OCI-LY3 (cell line): ENCODE measurements around the gene ATXN7L3.

Experiments used
- H2AFZ ChIP-seq: fragments of 200-600, 300-600 bp; shearing (Covaris generic); 2 replicates; pipeline ENCODE4 v1.6.0; 2014; ENCODE audit warnings: antibody characterized with exemption, low read depth, low read length
- H3K27ac ChIP-seq: fragments of 200-600, 300-600 bp; sonication (generic); 2 replicates; pipeline ENCODE4 v1.5.1; 2014; ENCODE audit warnings: mild to moderate bottlenecking, low read length, moderate library complexity, mixed read lengths
- H3K27me3 ChIP-seq: fragments of 200-600, 300-600 bp; sonication (generic); 2 replicates; pipeline ENCODE4 v1.6.1; 2014; ENCODE audit warnings: low read depth, low read length, mixed read lengths
- H3K36me3 ChIP-seq: fragments of 200-600, 300-600 bp; sonication (generic); replicated peaks from 2 replicates; pipeline ENCODE3; 2014; ENCODE audit warnings: low read depth, low read length, mixed read lengths
- H3K4me1 ChIP-seq: fragments of 300-600, 200-600 bp; sonication (generic); 2 replicates; pipeline ENCODE4 v1.6.1; 2014; ENCODE audit warnings: low read length, mixed read lengths
- H3K4me2 ChIP-seq: fragments of 200-600, 300-600 bp; sonication (generic); 2 replicates; pipeline ENCODE4 v1.6.1; 2014; ENCODE audit warnings: low read length, mixed read lengths
- H3K4me3 ChIP-seq: fragments of 300-600, 200-600 bp; sonication (generic); 2 replicates; pipeline ENCODE4 v1.5.1; 2014; ENCODE audit warnings: antibody characterized with exemption, mild to moderate bottlenecking, low read length, moderate library complexity
- H3K79me2 ChIP-seq: fragments of 300-600, 200-600 bp; shearing (Covaris generic); 2 replicates; pipeline ENCODE4 v1.6.1; 2014; ENCODE audit warnings: mild to moderate bottlenecking, low read length, mixed read lengths
- H3K9ac ChIP-seq: fragments of 300-600, 200-600 bp; shearing (Covaris generic); 2 replicates; pipeline ENCODE4 v1.6.0; 2014; ENCODE audit warnings: mild to moderate bottlenecking, low read length, moderate library complexity
- H3K9me3 ChIP-seq: fragments of 200-600, 300-600 bp; shearing (Covaris generic); 2 replicates; pipeline ENCODE4 v1.6.1; 2014; ENCODE audit warnings: low read length, mixed read lengths; ENCODE audit not compliant: insufficient read depth
- H4K20me1 ChIP-seq: fragments of 200-600, 300-600 bp; sonication (generic); 2 replicates; pipeline ENCODE4 v1.6.1; 2016; ENCODE audit warnings: low read length, mixed read lengths; ENCODE audit not compliant: insufficient read depth
- CTCF ChIP-seq: fragments of 200-600, 300-600 bp; sonication (generic); IDR thresholded peaks from 2 replicates; pipeline ENCODE4 v1.5.1; 2014; ENCODE audit warnings: antibody characterized with exemption, low read length, low read depth
- EZH2phosphoT487 ChIP-seq: fragments of 200-600 bp; shearing (Covaris generic); IDR thresholded peaks from 2 replicates; pipeline ENCODE4 v1.6.1; 2018; ENCODE audit warnings: antibody characterized with exemption, mixed run types, low read depth

ATXN7L3 gene

GRCh38 chr17:44207743-44208142 lies 8.1 kb upstream of the ATXN7L3 start:
- no peak overlapping the region for H3K4me2 ChIP-seq
- H3K9ac ChIP-seq: no peak overlapping the region
- no peaks in the 10 kb centered on the region for H3K27me3 ChIP-seq
- no peaks in the 10 kb centered on the region for H3K9me3 ChIP-seq
- H3K4me1 ChIP-seq: peaks cover 33% of the 10 kb centered on the region
- no peak overlapping the region for H3K4me3 ChIP-seq
- no peaks in the 10 kb centered on the region for H4K20me1 ChIP-seq
- H3K79me2 ChIP-seq: peaks cover 5% of the 10 kb centered on the region; the same call in 1 of the 2 replicates
- TF ChIP-seq EZH2phosphoT487 (no peak), CTCF (no peak)
- peaks cover 37% of the 10 kb centered on the region for H3K36me3 ChIP-seq
- no peak overlapping the region for H2AFZ ChIP-seq
- H3K27ac ChIP-seq: no peak overlapping the region

GRCh38 chr17:44207319-44207718 lies 7.6 kb upstream of the ATXN7L3 start:
- Histone ChIP-seq H3K4me2 (no peak overlapping the region), H4K20me1 (no peaks in the 10 kb centered on the region), H3K79me2 (peaks cover 5% of the 10 kb centered on the region; the same call in 1 of the 2 replicates), H2AFZ (no peak overlapping the region), H3K9ac (no peak overlapping the region), H3K9me3 (no peaks in the 10 kb centered on the region), H3K4me3 (no peak overlapping the region), H3K36me3 (peaks cover 35% of the 10 kb centered on the region), H3K27ac (no peak overlapping the region), H3K27me3 (no peaks in the 10 kb centered on the region), H3K4me1 (peaks cover 33% of the 10 kb centered on the region)
- TF ChIP-seq CTCF: no peak
- no peak for TF ChIP-seq EZH2phosphoT487

- Histone ChIP-seq H3K27ac (no peak overlapping the region), H3K36me3 (peaks cover 35% of the 10 kb centered on the region)
Observed at GRCh38 chr17:44206825-44207155, 7.1 kb upstream of the ATXN7L3 start.

More at GRCh38 chr17:44206825-44207155, 7.1 kb upstream of the ATXN7L3 start:
- TF ChIP-seq EZH2phosphoT487 (no peak), CTCF (no peak)
- H2AFZ ChIP-seq: no peak overlapping the region
- no peaks in the 10 kb centered on the region for H3K9me3 ChIP-seq
- no peaks in the 10 kb centered on the region for H3K27me3 ChIP-seq
- H3K9ac ChIP-seq: no peak overlapping the region
- H3K4me2 ChIP-seq: no peak overlapping the region
- H4K20me1 ChIP-seq: no peaks in the 10 kb centered on the region
- peaks cover 32% of the 10 kb centered on the region for H3K4me1 ChIP-seq
- H3K4me3 ChIP-seq: no peak overlapping the region
- H3K79me2 ChIP-seq: peaks cover 5% of the 10 kb centered on the region; the same call in 1 of the 2 replicates
